Rectal smooth muscle tissue (tissue), 1 donor: ENCODE measurements around the gene ACTMAP.
"Not testable (repeated sequence)": the region's sequence is repeated elsewhere in the genome, so short reads cannot be mapped to it uniquely, and the experiment has no call there.

Experiments
- H3K27ac ChIP-seq: one replicate; pipeline ENCODE4 v1.7.0; 2013; ENCODE audit warnings: low read depth, low read length, inconsistent platforms
- H3K27me3 ChIP-seq: one replicate; pipeline ENCODE4 v1.7.0; 2013; ENCODE audit warnings: low read length; ENCODE audit not compliant: control insufficient read depth, insufficient read depth
- H3K36me3 ChIP-seq: one replicate; pipeline ENCODE4 v1.7.0; 2013; ENCODE audit warnings: low read length; ENCODE audit not compliant: control insufficient read depth, insufficient read depth
- H3K4me1 ChIP-seq: one replicate; pipeline ENCODE4 v1.7.0; 2013; ENCODE audit warnings: low read length; ENCODE audit not compliant: control insufficient read depth, insufficient read depth
- H3K4me3 ChIP-seq: one replicate; pipeline ENCODE4 v1.7.0; 2013; ENCODE audit warnings: low read length
- H3K9ac ChIP-seq: one replicate; pipeline ENCODE4 v1.7.0; 2013; ENCODE audit warnings: low read length

The ACTMAP gene

DNA sequence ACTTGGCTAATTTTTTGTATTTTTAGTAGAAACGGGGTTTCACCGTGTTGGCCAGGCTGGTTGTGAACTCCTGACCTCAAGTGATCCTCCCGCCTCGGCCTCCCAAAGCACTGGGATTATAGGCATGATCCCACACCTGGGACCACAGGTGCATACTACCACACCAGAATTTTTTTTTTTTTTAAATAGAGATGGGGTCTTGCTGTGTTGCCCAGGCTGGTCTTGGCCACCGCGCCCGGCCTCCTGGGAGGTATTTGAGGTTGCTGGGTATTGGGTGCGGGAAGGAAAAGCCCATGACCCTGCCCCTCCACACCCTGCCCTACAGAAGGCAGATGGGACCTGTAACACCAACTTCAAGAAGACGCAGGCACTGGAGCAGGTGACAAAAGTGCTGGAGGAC, 13.6 kb downstream of the ACTMAP start:
- Histone ChIP-seq H3K4me3 (no peak overlapping the region), H3K27ac (no peak overlapping the region), H3K4me1 (no peaks in the 10 kb centered on the region), H3K36me3 (peaks cover 40% of the 10 kb centered on the region), H3K27me3 (no peaks in the 10 kb centered on the region), H3K9ac (no peak overlapping the region)

DNA sequence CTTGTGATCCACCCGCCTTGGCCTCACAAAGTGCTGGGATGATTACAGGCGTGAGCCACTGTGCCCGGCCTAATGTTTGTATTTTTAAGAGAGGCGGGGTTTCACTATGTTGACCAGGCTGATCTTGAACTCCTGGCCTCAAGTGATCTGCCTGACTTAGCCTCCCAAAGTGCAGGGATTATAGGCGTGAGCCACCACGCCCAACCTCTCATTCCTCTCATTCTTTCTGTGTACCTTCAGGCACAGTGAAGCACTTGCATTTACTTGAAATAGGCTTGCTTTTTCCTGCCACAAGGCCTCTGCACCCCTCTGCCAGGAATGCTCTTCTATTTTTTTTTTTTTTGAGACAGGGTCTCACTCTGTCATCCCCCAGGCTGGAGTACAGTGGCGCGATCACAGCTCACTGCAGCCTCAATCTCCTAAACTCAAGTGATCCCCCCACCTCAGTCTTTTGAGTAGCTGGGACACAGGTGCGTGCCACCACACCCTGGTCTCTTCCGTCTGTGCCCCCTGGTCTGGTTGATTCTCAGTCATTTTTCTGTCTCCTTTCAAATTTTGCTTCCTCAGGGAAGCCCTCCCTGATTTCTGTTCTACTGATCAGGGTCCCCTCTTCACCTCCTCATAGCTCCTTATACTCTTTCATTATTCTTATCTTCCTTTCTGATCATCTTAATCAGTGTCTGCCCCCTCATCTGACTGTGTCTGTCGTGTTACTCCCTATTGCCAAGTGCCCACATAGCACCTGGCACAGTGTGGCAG, 15.1 kb downstream of the ACTMAP start:
- H3K4me3 ChIP-seq: no peak overlapping the region
- H3K4me1 ChIP-seq: no peaks in the 10 kb centered on the region
- no peak overlapping the region for H3K27ac ChIP-seq
- peaks cover 47% of the 10 kb centered on the region for H3K36me3 ChIP-seq
- H3K9ac ChIP-seq: no peak overlapping the region
- H3K27me3 ChIP-seq: no peaks in the 10 kb centered on the region

GRCh38 chr19:40733149-40733548, 17.1 kb downstream of the ACTMAP start:
- no peak overlapping the region for H3K9ac ChIP-seq
- H3K36me3 ChIP-seq: peaks cover 41% of the 10 kb centered on the region
- no peaks in the 10 kb centered on the region for H3K27me3 ChIP-seq
- no peak overlapping the region for H3K4me3 ChIP-seq
- no peaks in the 10 kb centered on the region for H3K4me1 ChIP-seq
- H3K27ac ChIP-seq: no peak overlapping the region

- not testable (repeated sequence) for H3K27ac ChIP-seq, H3K9ac ChIP-seq, H3K27me3 ChIP-seq, H3K4me3 ChIP-seq, H3K4me1 ChIP-seq
- peaks cover 40% of the 10 kb centered on the region for H3K36me3 ChIP-seq
Observed at GRCh38 chr19:40732304-40732703, 18.0 kb downstream of the ACTMAP start.

DNA sequence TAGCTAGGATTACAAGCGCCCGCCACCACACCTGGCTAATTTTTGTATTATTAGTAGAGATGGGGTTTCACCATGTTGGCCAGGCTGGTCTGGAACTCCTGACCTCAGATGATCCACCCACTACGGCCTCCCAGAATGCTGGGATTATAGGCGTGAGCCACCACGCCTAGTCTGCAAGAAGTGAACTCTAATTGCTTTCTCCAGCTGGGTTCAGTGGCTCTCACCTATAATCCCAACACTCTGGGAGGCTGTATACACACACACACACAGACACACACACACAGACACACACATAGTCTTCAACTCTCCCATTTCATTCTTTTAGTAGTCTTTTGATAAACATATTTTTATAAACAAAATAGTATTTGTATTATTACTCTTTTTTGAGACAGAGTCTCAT, 20.2 kb downstream of the ACTMAP start:
- not testable (repeated sequence) for H3K4me1 ChIP-seq, H3K4me3 ChIP-seq, H3K9ac ChIP-seq, H3K27me3 ChIP-seq, H3K27ac ChIP-seq
- H3K36me3 ChIP-seq: peaks cover 33% of the 10 kb centered on the region

GRCh38 chr19:40726279-40726678, 24.0 kb downstream of the ACTMAP start:
- no peak overlapping the region for H3K4me3 ChIP-seq
- H3K27me3 ChIP-seq: no peaks in the 10 kb centered on the region
- H3K36me3 ChIP-seq: peaks cover 20% of the 10 kb centered on the region
- H3K9ac ChIP-seq: no peak overlapping the region
- no peaks in the 10 kb centered on the region for H3K4me1 ChIP-seq
- no peak overlapping the region for H3K27ac ChIP-seq

- H3K4me1 ChIP-seq: no peaks in the 10 kb centered on the region
- no peaks in the 10 kb centered on the region for H3K27me3 ChIP-seq
- H3K36me3 ChIP-seq: peaks cover 13% of the 10 kb centered on the region
- H3K4me3 ChIP-seq: no peak overlapping the region
- H3K27ac ChIP-seq: no peak overlapping the region
- no peak overlapping the region for H3K9ac ChIP-seq
Observed at GRCh38 chr19:40724855-40725254, 25.4 kb downstream of the ACTMAP start.

- no peaks in the 10 kb centered on the region for H3K27me3 ChIP-seq
- no peak overlapping the region for H3K27ac ChIP-seq
- H3K9ac ChIP-seq: no peak overlapping the region
- peaks cover 4% of the 10 kb centered on the region for H3K4me1 ChIP-seq
- H3K4me3 ChIP-seq: no peak overlapping the region
- H3K36me3 ChIP-seq: peaks cover 13% of the 10 kb centered on the region
Observed at GRCh38 chr19:40724315-40724714, 26.0 kb downstream of the ACTMAP start.

- Histone ChIP-seq H3K4me3 (no peak overlapping the region), H3K27ac (no peak overlapping the region), H3K9ac (no peak overlapping the region)
Observed at GRCh38 chr19:40723661-40724254, 26.5 kb downstream of the ACTMAP start.

DNA sequence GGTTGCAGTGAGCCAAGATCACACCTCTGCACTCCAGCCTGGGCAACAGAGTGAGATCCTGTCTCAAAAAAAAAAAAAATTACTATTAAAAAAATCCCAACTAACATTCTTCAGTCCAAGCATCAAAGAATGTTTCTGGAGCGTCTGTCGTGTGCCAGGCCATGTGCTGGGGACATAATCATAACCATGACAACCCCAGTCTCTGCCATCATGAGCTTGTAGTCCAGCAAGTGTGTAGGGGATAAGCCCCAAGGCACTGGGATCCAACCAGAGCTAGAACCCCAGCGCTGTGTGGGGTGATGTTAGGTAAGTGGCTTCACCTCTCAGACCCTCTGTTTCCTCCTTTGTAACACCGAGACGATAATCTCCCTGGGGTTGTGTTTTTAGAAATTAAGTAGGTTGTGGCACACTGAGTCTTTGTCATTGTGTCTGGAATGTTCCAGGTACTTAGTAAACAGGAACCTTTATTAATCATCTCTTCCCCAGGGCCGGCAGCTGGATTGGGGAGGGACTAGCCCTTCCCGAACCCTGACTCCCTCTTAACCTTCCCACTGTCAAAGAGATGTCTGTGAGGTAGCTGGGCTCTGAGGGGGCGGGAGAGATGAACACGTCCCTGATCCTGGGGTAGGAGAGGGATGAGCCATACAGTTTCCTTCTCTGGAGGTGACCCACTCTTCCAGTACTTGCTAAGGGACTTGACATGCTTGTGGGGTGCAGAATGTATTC, 28.2 kb downstream of the ACTMAP start:
- Histone ChIP-seq H3K36me3 (peaks cover 8% of the 10 kb centered on the region), H3K4me3 (no peak overlapping the region), H3K9ac (no peak overlapping the region), H3K27me3 (no peaks in the 10 kb centered on the region), H3K4me1 (peaks cover 12% of the 10 kb centered on the region), H3K27ac (no peak overlapping the region)

More at GRCh38 chr19:40723661-40724254, 26.5 kb downstream of the ACTMAP start:
- H3K27me3 ChIP-seq: no peaks in the 10 kb centered on the region
- H3K4me1 ChIP-seq: peaks cover 4% of the 10 kb centered on the region
- peaks cover 10% of the 10 kb centered on the region for H3K36me3 ChIP-seq

DNA sequence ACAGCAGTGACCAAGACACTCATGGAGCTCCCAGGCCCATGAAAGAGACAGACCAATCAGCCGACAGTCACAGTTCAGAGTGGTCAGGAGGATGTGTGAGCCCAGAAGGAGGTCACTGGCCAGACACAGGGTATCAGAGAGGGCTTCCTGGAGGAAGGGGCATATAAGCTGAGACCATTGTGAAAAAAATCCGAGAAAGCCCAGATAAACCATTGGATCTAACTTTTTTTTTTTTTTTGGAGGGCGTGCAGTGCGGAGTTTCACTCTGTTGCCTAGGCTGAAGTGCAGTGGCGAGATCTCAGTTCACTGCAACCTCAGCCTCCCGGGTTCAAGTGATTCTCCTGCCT, 29.2 kb downstream of the ACTMAP start:
- peaks cover 17% of the 10 kb centered on the region for H3K4me1 ChIP-seq
- H3K9ac ChIP-seq: no peak overlapping the region
- H3K4me3 ChIP-seq: no peak overlapping the region
- peaks cover 8% of the 10 kb centered on the region for H3K36me3 ChIP-seq
- H3K27me3 ChIP-seq: no peaks in the 10 kb centered on the region
- H3K27ac ChIP-seq: peak overlapping the region; percentile 6

DNA sequence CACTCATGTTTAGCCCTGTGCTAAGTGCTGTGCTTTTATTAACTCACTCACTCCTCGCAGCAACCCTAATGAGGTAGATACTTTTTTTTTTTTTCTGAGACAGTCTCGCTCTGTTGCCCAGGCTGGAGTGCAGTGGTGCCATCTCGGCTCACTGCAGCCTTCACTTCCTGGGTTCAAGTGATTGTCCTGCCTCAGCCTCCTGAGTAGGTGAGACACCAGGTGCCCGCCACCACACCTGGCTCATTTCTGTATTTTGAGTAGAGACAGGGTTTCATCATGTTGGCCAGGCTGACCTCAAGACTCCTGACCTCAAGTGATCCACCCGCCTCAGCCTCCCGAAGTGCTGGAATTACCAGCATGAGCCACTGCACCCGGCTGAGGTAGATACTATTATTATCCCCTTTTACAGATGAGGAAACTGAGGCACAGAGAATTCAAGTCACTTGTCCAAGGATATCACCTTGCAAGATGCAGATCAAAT, 30.8 kb downstream of the ACTMAP start:
- Histone ChIP-seq H3K4me3 (peak overlapping the region; percentile 89), H3K27me3 (no peaks in the 10 kb centered on the region), H3K27ac (peak overlapping the region; percentile 6), H3K36me3 (no peaks in the 10 kb centered on the region), H3K9ac (no peak overlapping the region), H3K4me1 (peaks cover 22% of the 10 kb centered on the region)
